ENCODE data around the gene RIPK1. TPM values are rescaled to one million over a fixed set of nuclear protein-coding genes. Genes with fewer than 3 reads are reported as not detected.
"Not testable (repeated sequence)": the region's sequence is repeated elsewhere in the genome, so short reads cannot be mapped to it uniquely, and the experiment has no call there.

The RIPK1 gene
- polyA plus RNA-seq, 1 of the 3 experiments (the other 2 are of a cell fraction), result 12.0 TPM

DNA sequence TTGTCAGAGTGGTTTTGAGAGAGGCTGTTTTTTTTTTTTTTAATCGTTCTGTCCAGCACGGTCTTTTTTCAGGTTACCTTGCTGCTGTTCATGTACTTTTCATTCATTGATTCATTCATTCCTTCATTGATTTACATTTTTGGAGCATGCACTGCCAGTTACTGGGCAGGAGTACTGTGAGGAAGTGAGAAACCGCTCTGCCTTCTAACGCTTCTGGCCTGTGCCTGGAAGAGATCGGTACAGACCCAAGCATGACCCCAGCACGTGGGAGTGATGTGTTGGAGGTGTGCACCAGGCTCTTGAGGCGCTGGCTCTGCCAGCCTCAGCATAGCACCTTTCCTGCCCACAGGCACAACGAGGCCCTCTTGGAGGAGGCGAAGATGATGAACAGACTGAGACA lies 9.1 kb downstream of the RIPK1 start:
- peaks cover 59% of the 10 kb centered on the region for H3K79me2 ChIP-seq (ENCODE audit: insufficient read depth)
- WGBS (ENCODE audit: low lambda C conversion rate), result 99% methylated on average over 9 of the region's 9 CpGs
- no peak for TF ChIP-seq GABPA (IDR thresholded peaks at IDR 0.05; ENCODE audit: low read depth)
- TF ChIP-seq, protein P1, sequence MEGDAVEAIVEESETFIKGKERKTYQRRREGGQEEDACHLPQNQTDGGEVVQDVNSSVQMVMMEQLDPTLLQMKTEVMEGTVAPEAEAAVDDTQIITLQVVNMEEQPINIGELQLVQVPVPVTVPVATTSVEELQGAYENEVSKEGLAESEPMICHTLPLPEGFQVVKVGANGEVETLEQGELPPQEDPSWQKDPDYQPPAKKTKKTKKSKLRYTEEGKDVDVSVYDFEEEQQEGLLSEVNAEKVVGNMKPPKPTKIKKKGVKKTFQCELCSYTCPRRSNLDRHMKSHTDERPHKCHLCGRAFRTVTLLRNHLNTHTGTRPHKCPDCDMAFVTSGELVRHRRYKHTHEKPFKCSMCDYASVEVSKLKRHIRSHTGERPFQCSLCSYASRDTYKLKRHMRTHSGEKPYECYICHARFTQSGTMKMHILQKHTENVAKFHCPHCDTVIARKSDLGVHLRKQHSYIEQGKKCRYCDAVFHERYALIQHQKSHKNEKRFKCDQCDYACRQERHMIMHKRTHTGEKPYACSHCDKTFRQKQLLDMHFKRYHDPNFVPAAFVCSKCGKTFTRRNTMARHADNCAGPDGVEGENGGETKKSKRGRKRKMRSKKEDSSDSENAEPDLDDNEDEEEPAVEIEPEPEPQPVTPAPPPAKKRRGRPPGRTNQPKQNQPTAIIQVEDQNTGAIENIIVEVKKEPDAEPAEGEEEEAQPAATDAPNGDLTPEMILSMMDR (IDR thresholded peaks at IDR 0.05), result no peak
- H3K27ac ChIP-seq (ENCODE audit: low read depth in 2 of 2, low read length in 1 of 2), result no peak overlapping the region
- H3K4me1 ChIP-seq (ENCODE audit: control insufficient read depth in 1 of 2, insufficient read depth in 2 of 2, low read depth in 1 of 2, low read length in 1 of 2), result peaks cover 0 to 10% of the 10 kb centered on the region in 2 experiments; a peak in 1 of 4 replicates
- no peaks in the 10 kb centered on the region for H3K27me3 ChIP-seq (ENCODE audit: insufficient read depth)
- peaks cover 52 to 56% of the 10 kb centered on the region in 2 experiments for H3K36me3 ChIP-seq (replicated peaks in 1 of 2; ENCODE audit: control insufficient read depth in 1 of 2, insufficient read depth in 2 of 2, low read length in 1 of 2)
- no peak overlapping the region for H3K9ac ChIP-seq
- H3K9me2 ChIP-seq, result no peaks in the 10 kb centered on the region
- no peak overlapping the region for H2AFZ ChIP-seq (ENCODE audit: low read depth)
- no peak for DNase-seq
- no peak overlapping the region for H3K4me3 ChIP-seq (ENCODE audit: low read depth in 2 of 2, low read length in 1 of 2)
- H3K4me2 ChIP-seq, result no peak overlapping the region
- no peaks in the 10 kb centered on the region for H3K9me3 ChIP-seq
- POLR2A ChIA-PET, result no interaction called here
- H3F3A ChIP-seq (replicated peaks; ENCODE audit: insufficient read depth), result no peaks in the 10 kb centered on the region
- peaks cover 27% of the 10 kb centered on the region; the same call in 1 of the 2 replicates for H4K20me1 ChIP-seq (ENCODE audit: insufficient read depth)
- CTCF ChIA-PET, result no interaction called here

DNA sequence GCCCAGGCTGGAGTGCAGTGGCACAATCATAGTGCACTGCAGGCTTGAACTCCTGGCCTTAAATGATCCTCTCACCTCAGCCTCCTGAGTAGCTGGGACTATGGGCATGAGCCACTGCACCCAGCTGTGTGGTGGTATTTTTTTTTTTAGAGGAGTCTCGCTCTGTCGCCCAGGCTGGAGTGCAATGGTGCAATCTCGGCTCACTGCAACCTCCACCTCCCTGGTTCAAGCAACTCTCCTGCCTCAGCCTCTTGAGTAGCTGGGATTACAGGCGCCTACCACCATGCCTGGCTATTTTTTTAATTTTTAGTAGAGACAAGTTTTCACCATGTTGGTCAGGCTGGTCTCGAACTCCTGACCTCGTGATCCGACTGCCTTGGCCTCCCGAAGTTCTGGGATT lies 10.7 kb downstream of the RIPK1 start:
- POLR2A ChIA-PET; H3K9ac ChIP-seq; H3K27me3 ChIP-seq (ENCODE audit: insufficient read depth); DNase-seq; H3K27ac ChIP-seq (ENCODE audit: low read depth in 2 of 2, low read length in 1 of 2); H3F3A ChIP-seq (replicated peaks; ENCODE audit: insufficient read depth); H3K9me3 ChIP-seq; H3K4me2 ChIP-seq; H3K4me3 ChIP-seq (ENCODE audit: low read depth in 2 of 2, low read length in 1 of 2); H2AFZ ChIP-seq (ENCODE audit: low read depth); H3K9me2 ChIP-seq; H3K4me1 ChIP-seq (ENCODE audit: control insufficient read depth in 1 of 2, insufficient read depth in 2 of 2, low read depth in 1 of 2, low read length in 1 of 2): not testable (repeated sequence)
- 95% methylated on average over 7 of the region's 8 CpGs for WGBS (ENCODE audit: low lambda C conversion rate)
- CTCF ChIA-PET, result interaction anchor here (1.4 kb wide), 1 partner anchor 127 kb away, joined by 5 read pairs; no protein-coding TSS in a partner anchor
- Histone ChIP-seq H4K20me1 (ENCODE audit: insufficient read depth) (peaks cover 20% of the 10 kb centered on the region; the same call in 1 of the 2 replicates), H3K79me2 (ENCODE audit: insufficient read depth) (peaks cover 44% of the 10 kb centered on the region), H3K36me3 (replicated peaks in 1 of 2; ENCODE audit: control insufficient read depth in 1 of 2, insufficient read depth in 2 of 2, low read length in 1 of 2) (peaks cover 51 to 58% of the 10 kb centered on the region in 2 experiments)

DNA sequence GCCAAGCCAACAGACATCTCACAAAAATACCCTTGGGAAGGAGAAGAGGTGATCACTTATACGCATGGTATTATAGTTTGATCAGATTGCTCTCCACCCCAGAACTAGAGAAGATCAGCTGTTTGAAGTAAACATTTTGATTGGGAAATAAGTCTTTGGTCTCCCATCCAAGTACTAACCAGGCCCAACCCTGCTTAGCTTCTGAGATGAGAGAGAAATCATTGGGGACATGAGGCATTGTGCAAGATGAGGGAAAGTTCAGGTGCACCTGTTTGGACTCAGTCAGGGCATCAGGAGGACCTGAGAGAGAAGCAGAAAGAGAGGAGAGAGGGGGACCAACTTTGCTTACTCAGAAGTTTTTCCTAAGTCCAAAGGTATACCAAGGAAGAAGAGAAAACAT lies 11.4 kb downstream of the RIPK1 start:
- Histone ChIP-seq H3K4me1 (ENCODE audit: control insufficient read depth in 1 of 2, insufficient read depth in 2 of 2, low read depth in 1 of 2, low read length in 1 of 2) (peaks cover 1 to 10% of the 10 kb centered on the region in 2 experiments; a peak in 2 of 4 replicates), H3K36me3 (replicated peaks in 1 of 2; ENCODE audit: control insufficient read depth in 1 of 2, insufficient read depth in 2 of 2, low read length in 1 of 2) (peaks cover 48 to 61% of the 10 kb centered on the region in 2 experiments), H3K4me3 (ENCODE audit: low read depth in 2 of 2, low read length in 1 of 2) (no peak overlapping the region), H3K79me2 (ENCODE audit: insufficient read depth) (peaks cover 37% of the 10 kb centered on the region), H3F3A (replicated peaks; ENCODE audit: insufficient read depth) (no peaks in the 10 kb centered on the region), H4K20me1 (ENCODE audit: insufficient read depth) (peaks cover 16% of the 10 kb centered on the region; the same call in 1 of the 2 replicates), H3K9me2 (no peaks in the 10 kb centered on the region), H3K27me3 (ENCODE audit: insufficient read depth) (no peaks in the 10 kb centered on the region), H3K27ac (ENCODE audit: low read depth in 2 of 2, low read length in 1 of 2) (no peak overlapping the region), H3K4me2 (no peak overlapping the region), H3K9me3 (no peaks in the 10 kb centered on the region), H2AFZ (ENCODE audit: low read depth) (no peak overlapping the region), H3K9ac (no peak overlapping the region)
- 93% methylated on average over 1 of the region's 1 CpG for WGBS (ENCODE audit: low lambda C conversion rate)
- CTCF ChIA-PET, result interaction anchor here (1.4 kb wide), 1 partner anchor 127 kb away, joined by 5 read pairs; no protein-coding TSS in a partner anchor
- POLR2A ChIA-PET, result no interaction called here
- DNase-seq, result no peak
- TF ChIP-seq CHD2 (IDR thresholded peaks at IDR 0.05; ENCODE audit: low read length, partially characterized antibody), result no peak
- no peak for TF ChIP-seq POLR2AphosphoS5 (IDR thresholded peaks at IDR 0.05; ENCODE audit: low read depth, low read length)
- TF ChIP-seq, protein P2, sequence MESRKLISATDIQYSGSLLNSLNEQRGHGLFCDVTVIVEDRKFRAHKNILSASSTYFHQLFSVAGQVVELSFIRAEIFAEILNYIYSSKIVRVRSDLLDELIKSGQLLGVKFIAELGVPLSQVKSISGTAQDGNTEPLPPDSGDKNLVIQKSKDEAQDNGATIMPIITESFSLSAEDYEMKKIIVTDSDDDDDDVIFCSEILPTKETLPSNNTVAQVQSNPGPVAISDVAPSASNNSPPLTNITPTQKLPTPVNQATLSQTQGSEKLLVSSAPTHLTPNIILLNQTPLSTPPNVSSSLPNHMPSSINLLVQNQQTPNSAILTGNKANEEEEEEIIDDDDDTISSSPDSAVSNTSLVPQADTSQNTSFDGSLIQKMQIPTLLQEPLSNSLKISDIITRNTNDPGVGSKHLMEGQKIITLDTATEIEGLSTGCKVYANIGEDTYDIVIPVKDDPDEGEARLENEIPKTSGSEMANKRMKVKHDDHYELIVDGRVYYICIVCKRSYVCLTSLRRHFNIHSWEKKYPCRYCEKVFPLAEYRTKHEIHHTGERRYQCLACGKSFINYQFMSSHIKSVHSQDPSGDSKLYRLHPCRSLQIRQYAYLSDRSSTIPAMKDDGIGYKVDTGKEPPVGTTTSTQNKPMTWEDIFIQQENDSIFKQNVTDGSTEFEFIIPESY (IDR thresholded peaks at IDR 0.05; ENCODE audit: borderline replicate concordance, low read depth), result no peak
- TF ChIP-seq, protein P3, sequence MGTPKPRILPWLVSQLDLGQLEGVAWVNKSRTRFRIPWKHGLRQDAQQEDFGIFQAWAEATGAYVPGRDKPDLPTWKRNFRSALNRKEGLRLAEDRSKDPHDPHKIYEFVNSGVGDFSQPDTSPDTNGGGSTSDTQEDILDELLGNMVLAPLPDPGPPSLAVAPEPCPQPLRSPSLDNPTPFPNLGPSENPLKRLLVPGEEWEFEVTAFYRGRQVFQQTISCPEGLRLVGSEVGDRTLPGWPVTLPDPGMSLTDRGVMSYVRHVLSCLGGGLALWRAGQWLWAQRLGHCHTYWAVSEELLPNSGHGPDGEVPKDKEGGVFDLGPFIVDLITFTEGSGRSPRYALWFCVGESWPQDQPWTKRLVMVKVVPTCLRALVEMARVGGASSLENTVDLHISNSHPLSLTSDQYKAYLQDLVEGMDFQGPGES (IDR thresholded peaks at IDR 0.05; ENCODE audit: low read depth, low read length), result no peak
- no peak for TF ChIP-seq NRF1 (IDR thresholded peaks at IDR 0.05; ENCODE audit: low read depth, low read length)
- no peak for TF ChIP-seq SMC3 (IDR thresholded peaks at IDR 0.05; ENCODE audit: low read depth, low read length)
- TF ChIP-seq NFIC (IDR thresholded peaks at IDR 0.05; ENCODE audit: borderline replicate concordance), result no peak

All from SK-N-SH (cell line).